Stimulated activated CD8-positive, alpha-beta memory T cell treated with anti-CD3 and anti-CD28 coated beads, Interleukin-2, amount 100 ng/mL, for 48 hours (primary cell): Measurements from ENCODE around the gene GSTO2.

Experiments used
- DNase-seq, 2 donors: peaks; one replicate each; pipeline ENCODE4 v3.0.0-alpha.2; 2020; ENCODE audit warnings: low read depth in 2 of 2

Gene GSTO2

DNA sequence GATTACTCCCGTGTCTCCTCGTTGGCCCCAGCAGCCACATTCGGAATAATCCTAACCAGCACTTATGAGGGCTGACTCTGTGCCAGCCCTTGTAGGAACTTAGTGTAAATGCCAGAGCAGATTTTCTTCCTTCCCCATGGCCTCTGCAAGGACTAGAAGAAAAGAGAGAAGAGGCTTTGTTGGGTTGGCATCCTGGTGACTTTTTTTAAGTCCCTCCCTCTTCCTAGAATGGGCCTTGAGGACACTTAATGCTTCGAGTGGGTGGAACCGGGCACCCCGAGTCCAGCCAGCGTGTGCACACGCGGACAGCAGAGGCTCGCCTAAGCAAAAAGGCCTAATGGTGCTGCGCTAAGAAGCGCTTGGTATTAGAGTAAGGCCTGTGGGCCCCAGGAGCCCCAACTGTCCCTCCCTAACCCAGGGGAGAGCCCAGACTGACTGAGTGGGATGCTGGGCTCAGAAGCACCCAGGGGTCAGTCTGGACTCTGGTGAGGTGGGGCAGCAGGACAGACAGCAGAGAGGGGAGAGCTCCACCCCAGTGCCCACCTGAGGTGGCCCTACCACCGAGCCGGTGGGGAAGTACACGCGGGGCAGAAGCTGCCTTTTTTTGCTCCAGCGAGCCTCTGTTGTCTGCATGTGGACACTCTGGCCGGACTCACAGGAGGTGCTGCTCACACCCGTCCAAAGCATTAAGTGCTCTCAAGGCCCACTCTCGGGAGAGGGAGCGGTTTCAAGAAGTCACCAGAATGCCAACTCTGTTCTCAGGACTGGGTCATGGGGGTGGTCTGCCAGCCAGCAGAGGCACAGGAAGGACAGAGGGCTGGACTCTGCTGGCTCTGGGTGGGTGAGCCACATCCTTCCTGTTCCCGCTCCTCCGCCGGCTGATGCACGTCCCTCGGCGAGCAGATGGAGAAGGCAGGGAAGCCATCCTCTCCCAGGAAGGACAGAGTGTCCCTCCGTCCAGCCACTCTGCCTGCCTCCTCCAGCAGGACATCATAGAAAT lies 56.8 kb downstream of the GSTO2 start:
- no peak for DNase-seq

- no peak for DNase-seq
Measured at GRCh38 chr10:104326991-104327610, 58.1 kb downstream of the GSTO2 start.

- no peak for DNase-seq
Measured at GRCh38 chr10:104327745-104328645, 59.0 kb downstream of the GSTO2 start.

DNA sequence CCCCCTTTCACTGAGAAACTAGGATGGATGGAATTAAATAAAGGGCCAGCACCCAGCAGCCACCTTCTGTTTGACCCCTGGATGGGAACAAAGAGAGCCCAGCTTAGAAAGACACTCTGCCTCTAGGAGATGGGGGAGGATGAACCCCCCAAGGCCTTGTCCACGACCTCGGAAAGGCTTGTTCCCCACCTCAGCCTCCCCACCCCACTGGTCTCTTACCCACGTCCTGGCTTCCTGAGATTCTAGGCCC lies 59.6 kb downstream of the GSTO2 start:
- DNase-seq: no peak

- DNase-seq: peak; percentile 57 to 70
Measured at GRCh38 chr10:104328896-104329710, 60.1 kb downstream of the GSTO2 start.

DNA sequence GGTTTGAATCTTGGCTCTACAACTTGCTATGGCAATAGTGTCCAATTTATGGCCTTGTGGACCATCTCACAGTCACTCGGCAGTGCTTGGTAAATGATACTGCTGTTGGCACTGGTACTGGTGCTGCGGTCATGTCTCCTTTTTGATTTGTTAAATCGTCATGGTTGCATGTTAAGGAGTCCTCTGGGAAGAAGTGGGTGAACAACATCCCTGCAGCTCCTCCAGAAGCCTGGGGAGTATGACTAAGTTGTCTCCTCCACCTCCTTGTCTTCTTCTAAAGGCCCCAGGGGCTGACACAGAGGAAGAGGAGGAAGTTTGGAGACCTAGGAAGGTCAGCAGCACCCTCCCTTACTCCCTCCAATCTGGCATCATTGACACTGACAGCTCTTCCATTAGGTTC lies 60.8 kb downstream of the GSTO2 start:
- no peak for DNase-seq

DNA sequence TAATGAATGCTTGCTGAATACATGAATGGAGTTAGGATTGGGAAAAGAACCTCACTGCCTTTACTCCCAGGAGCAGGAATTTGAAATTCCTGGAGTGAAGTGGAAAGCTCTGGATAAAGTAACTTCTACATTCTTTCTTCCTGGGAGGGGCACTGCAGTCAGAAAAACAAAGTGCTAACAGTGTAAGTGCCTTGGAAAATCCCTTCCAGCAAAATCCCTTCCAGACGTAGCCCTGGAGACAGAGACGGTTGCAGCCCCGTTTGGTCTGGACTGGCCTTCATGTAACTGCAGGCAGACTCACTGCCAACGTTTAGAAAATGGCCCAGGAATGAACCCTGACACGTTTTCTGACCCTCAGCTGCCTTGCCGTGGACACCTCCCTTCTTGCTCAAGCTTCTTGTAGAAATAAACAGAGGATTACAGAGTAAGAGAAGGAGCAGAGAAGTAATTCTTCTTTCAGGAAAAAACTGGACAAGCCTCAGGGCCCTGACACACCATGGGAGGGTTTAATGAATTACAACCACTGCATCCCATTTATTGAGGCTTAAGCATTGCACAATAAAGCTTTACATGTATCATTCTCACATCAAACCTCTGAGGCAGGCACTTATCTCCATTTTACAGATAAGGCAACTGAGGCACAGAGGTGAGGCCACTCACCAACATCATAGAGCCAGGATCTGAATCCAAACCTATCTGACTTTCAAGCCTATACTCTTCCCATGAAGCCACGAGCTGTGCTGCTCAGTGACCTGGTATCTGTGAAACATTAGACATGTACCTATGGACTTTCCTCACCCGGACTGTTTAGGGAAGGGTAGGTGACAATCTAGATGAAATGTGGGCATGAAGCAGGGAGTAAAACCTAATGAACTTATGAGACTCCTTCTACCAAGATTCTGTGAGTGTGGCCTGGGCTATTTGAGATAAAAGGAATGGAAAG lies 61.5 kb downstream of the GSTO2 start:
- DNase-seq: no peak

DNA sequence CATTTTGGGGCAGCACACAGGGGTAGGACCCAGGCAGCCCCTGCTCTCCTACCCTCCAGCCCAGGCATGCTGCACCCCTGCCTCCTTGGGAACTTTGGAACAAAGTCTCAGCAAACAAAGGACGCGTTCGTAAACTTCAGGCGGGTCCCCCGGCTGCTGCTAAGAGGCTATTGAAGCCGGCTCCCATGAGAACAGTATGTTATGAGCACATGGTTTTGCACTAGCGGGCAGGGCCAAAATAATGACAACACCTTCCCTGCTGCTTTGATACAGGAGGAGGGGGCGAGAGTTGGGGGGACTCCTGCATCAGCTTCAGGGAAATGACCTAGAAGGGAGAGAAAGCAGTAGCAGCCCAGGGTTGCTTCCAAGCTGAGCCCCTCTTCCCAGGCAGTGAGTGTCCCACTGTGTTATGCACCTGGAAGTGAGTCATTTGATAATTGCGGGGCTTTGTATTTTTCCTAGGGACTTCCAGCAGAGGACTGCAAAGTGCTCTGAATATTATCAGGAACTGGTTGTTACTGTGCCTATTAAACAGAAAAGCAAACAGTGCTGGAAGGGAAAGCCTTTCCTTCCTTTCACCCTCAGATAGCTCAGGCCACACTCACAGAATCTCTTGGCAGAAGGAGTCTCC lies 62.3 kb downstream of the GSTO2 start:
- DNase-seq: no peak

GRCh38 chr10:104332243-104333031 lies 63.5 kb downstream of the GSTO2 start:
- DNase-seq: no peak

DNA sequence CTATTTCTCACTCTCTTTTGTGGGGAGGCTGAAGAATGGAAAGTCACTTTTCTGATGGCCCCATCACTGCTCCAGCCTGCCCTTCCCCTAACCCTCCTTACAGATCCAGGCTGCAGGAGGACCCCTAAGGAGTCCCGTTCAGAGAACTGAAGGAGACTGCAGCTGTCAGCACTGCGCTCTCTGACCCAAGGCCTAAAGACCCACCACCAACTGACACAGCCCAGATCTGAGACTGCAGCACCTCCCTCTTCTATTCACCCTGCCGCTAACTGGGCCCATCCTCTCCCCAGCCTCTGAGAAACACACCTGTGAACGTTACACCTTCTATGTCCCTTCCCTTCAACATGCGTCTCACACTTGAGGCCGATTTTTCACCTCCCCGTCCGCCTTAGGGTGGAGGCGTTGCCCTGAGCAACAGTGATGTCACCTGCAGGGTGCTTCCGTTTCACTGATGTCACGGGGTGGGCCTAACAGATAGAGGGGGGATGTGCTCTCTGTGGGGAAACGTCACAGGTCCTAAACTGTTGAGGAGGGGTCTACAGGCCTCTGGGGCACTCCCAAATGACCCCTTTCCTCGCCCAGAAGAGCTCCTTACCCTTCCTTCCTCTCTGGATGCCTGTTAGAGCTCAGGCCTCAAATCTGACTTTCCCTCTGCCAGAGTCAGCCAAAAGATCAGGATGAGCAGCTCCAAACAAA lies 64.2 kb downstream of the GSTO2 start:
- DNase-seq: peak in 1 of 2 donors; percentile 39

GRCh38 chr10:104333728-104334373 lies 64.9 kb downstream of the GSTO2 start:
- DNase-seq: no peak

- DNase-seq: no peak
Measured at GRCh38 chr10:104334561-104334960, 65.6 kb downstream of the GSTO2 start.

DNA sequence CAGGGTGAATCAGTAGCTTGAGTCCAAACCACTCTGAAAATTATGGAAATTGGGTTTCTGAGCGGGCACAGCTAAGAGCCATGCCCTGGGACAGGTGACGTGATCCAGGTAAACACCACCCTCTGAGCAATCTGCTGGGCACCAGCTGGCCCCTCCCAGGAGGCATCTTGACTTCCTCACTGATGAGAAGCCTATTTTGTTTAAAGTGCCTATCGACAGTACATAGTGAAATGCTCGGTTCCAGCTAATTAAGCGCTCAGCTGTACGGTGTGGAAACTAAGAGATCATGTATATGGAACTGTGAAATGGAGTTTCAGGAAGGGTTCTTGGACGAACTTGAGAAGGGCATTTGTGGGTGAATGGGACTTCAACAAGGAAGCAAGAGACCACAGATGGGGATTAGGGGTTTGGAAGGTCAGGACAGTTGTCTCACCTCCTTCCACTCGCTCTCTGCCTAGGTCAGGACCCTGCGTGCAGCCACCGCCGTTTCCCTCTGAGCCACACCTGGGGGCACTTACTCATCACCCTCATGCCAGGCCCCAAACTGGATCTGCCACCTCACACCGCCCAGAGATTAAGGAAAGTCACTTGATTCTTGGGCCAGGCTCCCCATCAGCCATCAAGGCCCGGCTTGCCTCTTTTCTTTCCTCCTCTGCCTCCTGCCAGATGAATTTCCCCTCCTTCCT lies 66.1 kb downstream of the GSTO2 start:
- DNase-seq: no peak

DNA sequence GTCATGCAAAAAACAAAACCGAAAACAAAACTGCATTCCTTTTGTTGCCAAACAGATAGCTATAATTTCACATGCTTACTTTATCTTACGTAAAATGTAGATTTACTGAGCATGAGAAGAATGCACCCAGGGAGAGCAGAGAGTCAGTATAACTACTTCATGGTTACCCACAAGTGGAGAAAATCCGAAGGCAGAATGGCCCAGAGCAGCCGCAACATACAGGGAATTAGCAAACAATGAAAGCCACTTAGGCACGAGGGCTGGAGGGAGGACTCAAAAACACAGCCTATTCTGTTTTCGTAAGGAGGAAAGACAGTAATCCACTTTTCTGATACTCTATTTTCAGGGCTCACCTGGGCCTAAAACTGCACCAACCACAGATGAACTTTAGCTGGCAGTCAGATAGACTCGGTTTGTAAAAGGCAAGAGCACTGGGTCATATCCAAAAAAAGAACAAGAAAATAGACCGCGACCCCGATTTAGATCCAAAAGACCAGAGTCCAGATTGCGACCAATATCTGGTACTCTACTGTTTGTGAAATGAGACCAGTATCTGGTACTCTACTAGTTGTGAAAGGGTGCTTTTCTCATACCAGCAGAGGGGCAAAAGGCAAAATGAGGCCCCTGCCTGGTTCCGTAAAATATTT lies 68.0 kb downstream of the GSTO2 start:
- DNase-seq: no peak

- no peak for DNase-seq
Measured at GRCh38 chr10:104337521-104337984, 68.6 kb downstream of the GSTO2 start.

DNA sequence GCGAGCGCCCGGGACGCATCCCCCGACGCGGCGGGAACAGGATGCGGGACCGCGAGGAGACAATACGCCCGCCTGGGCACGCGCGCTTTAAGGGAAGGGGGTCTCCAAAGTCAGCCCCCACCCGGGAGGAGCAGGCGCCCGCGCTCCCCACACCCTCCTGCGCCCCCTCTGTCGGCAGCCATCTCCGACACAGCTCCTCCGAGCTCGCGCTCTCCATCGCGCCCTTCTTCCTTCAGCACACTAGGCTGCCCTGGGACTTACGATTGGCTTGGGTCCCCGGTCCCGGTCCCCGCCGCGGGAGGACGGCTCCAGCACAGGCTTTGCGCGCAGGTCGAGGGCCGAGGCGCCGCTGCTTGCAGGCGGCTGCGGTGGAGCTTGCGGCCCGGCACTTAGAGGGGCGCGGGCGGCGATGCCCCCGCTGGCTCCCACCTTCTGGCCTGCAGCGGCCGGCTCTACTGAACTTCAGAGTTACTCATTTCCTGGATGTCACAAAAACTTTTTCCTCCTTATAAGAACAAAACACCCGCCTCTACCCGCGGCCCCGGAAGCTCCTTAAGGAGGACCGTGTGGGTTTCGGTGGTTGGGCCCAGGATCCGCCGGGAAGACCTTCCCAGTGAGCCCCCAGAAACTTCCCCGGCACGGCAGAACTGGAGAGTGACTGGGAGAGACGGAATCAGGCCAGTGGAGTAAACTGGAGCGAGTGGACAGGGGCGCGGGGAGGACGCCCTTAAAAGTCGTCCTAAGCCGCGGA lies 69.2 kb downstream of the GSTO2 start, which contains the start of gene ITPRIP:
Gene ITPRIP (minus strand): TSS at position 481 of the 751 bp plus-strand sequence. CDS start 22,414 bp downstream, outside the sequence.
- DNase-seq: peak; percentile 57 to 63
